HG03025 (cell line): Measurements from ENCODE around the gene SCFD2.
"Not testable (repeated sequence)": the region's sequence is repeated elsewhere in the genome, so short reads cannot be mapped to it uniquely, and the experiment has no call there.

Experiments used
- ATAC-seq: cut with Tn5 transposase; IDR thresholded peaks from one replicate; pipeline ENCODE4 v1.9.1; 2021; ENCODE audit warnings: mild to moderate bottlenecking, moderate library complexity; ENCODE audit not compliant: unreplicated experiment, low FRiP score

The SCFD2 gene

GRCh38 chr4:53000560-53000959, 365.3 kb downstream of the SCFD2 start:
- ATAC-seq = no peak

GRCh38 chr4:52999626-53000025, 366.2 kb downstream of the SCFD2 start:
- ATAC-seq = no peak

GRCh38 chr4:52998413-52998812, 367.4 kb downstream of the SCFD2 start:
- ATAC-seq = no peak

GRCh38 chr4:52997132-52997416, 368.8 kb downstream of the SCFD2 start:
- no peak for ATAC-seq

GRCh38 chr4:52996261-52997131, 369.4 kb downstream of the SCFD2 start:
- ATAC-seq = no peak

GRCh38 chr4:52995360-52996030, 370.4 kb downstream of the SCFD2 start:
- ATAC-seq = no peak

GRCh38 chr4:52994567-52994966, 371.3 kb downstream of the SCFD2 start:
- ATAC-seq = no peak

- ATAC-seq = no peak
Observed at GRCh38 chr4:52993771-52994170, 372.1 kb downstream of the SCFD2 start.

- not testable (repeated sequence) for ATAC-seq
Observed at GRCh38 chr4:52992551-52992950, 373.3 kb downstream of the SCFD2 start.

- ATAC-seq = no peak
Observed at GRCh38 chr4:52991472-52991871, 374.4 kb downstream of the SCFD2 start.

- no peak for ATAC-seq
Observed at GRCh38 chr4:52990706-52991105, 375.2 kb downstream of the SCFD2 start.

- no peak for ATAC-seq
Observed at GRCh38 chr4:52989865-52990264, 376.0 kb downstream of the SCFD2 start.

GRCh38 chr4:52987392-52988056, 378.3 kb downstream of the SCFD2 start:
- no peak for ATAC-seq

- ATAC-seq = no peak
Observed at GRCh38 chr4:52984462-52984881, 381.4 kb downstream of the SCFD2 start.

- ATAC-seq = no peak
Observed at GRCh38 chr4:52983563-52984303, 382.1 kb downstream of the SCFD2 start.

GRCh38 chr4:52982946-52983340, 382.9 kb downstream of the SCFD2 start:
- no peak for ATAC-seq

- no peak for ATAC-seq
Observed at GRCh38 chr4:52982255-52982945, 383.5 kb downstream of the SCFD2 start.

- no peak for ATAC-seq
Observed at GRCh38 chr4:52979821-52980590, 385.9 kb downstream of the SCFD2 start.

- no peak for ATAC-seq
Observed at GRCh38 chr4:52979020-52979419, 386.8 kb downstream of the SCFD2 start.

GRCh38 chr4:52977252-52977651, 388.6 kb downstream of the SCFD2 start:
- no peak for ATAC-seq
